HG03139 (cell line): Measurements from ENCODE around the gene CFAP92.

ENCODE experiments used
- ATAC-seq: cut with Tn5 transposase; IDR thresholded peaks from one replicate; pipeline ENCODE4 v1.9.1; 2021; ENCODE audit not compliant: unreplicated experiment

The CFAP92 gene

GRCh38 chr3:129025691-129026435, 32.0 kb upstream of the CFAP92 start:
- ATAC-seq: no peak

DNA sequence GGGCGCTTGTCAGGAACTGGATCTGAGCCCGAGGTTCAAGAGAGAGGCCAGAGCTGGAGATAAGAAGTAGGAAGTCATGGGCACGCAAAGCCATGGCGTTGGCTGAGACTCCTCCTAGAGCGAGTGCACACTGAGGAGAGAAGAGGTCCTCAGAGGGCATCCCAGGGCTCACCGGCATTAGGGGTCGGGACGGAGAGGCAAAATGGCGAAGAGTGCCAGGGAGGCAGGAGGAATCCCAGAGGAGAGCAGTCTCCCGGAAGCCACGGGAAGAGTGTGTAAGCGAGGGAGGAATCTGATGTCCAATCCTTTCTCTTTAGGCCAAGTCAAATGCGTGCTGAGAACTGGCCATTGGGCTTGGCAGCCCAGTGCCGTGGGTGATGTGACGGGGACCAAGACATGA, 31.2 kb upstream of the CFAP92 start:
- ATAC-seq: no peak

- no peak for ATAC-seq
Measured at GRCh38 chr3:129023909-129024308, 30.0 kb upstream of the CFAP92 start.

DNA sequence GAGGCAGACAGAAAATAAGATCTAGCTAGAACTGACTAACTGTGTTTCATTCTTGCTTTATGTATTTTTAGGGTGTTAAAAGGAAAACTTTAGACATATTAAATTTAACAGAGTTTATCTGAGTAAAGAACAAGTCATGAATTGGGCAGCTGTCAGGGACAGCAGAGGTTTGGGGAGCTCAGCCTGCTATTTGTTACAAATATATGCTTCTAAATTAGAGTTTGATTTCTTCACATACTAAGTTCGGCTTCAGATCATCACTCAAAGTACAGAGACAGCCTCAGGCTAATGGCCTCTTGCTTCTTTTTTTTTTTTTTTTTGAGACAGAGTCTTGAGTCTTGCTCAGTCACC, 29.1 kb upstream of the CFAP92 start:
- no peak for ATAC-seq

DNA sequence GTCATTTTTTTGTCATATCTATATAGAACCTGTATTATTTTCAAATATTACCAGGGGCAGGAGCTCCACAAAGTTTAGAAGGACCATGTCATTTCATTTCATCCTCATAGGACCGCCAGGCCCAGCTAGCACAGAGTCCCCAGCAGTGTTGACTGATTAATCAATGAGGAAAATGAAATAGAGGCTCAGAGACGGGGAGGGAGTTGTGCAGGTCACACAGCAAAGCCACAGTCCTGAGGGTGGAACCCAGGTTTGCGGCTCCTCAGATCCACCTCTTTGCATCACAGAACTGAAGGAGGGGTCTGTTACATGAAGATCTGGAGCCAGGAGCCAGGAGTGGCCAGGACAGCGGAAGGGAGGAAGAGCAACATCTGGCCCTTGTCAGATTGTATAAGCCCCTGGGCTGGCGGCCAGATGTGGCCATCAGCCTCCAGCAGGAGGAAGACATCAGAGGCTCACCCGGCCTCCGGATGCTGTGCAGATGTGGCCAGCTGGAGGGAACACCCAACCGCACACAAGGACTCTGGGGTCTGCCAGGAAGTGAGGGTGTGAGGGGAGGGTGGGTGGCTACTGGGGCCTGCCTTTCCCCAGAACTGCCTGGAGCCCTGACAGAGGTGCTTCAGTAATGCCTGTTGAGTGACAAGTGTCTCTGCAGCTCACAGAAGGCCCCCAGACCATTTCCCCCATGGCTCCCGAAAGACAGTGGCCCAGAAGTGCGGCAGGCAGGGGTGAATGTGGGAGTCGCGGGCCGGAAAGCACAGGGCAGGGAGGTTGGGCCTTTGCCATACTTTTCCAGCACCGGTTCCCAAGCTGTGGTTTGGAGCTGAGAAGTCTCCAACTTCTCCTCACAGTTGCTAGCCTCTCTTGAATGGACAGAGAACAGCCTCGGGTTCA, 28.5 kb upstream of the CFAP92 start:
- ATAC-seq: no peak

DNA sequence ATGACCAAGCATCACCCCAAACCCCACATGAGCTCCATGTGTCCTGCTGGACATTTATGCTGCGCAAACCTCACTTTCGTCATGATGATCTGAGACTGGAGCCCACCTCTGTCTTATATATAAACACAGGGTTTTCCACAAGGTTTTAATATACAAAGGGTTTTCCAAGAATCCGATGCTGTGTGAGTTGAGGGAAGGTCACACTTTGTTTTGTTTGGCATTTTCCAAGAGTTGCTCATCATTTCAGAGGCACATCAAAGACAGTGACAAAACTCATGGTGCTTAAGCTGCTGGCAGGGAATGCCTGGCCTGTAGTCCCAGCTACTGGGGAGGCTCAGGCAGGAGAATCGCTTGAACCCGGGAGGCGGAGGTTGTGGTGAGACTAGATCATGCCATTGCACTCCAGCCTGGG, 27.3 kb upstream of the CFAP92 start:
- no peak for ATAC-seq

DNA sequence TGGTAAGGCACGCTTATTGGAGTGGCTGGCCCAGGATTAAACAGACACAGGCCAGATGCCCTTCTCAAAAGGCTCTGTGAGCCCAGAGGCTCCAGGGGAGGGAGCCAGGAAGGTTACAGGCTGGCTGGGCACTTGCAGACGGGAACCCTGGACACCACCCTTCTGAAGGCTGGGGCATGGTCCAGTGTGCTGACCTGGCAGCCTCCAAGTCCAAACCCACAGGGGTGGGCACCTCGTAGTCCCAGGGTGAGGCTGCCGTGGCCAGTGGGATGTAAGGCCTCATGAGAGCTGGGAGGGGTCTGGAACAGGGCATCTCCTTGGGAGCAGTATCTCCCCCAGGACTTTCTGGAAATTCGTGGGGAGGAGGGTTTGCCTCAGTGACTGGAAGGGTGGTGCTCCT, 26.8 kb upstream of the CFAP92 start:
- no peak for ATAC-seq

DNA sequence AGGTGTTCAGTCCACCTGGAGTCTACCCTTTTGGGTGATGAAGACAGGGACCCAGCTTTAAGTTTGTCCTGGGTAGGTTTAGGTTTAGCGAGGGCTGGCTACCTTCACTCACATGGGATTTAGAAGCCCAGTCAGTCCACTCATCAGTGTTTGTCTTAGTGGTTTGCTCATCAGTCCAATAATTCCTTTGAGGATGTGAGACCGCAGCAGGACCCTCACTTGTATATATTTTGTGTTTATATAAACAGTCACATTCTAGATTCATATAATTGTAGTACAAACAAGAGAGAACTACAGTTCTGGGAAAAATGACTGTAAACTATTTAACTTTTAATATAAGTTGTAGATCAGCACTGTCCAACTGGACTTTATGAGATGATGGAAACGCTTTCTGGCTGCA, 25.4 kb upstream of the CFAP92 start:
- no peak for ATAC-seq

DNA sequence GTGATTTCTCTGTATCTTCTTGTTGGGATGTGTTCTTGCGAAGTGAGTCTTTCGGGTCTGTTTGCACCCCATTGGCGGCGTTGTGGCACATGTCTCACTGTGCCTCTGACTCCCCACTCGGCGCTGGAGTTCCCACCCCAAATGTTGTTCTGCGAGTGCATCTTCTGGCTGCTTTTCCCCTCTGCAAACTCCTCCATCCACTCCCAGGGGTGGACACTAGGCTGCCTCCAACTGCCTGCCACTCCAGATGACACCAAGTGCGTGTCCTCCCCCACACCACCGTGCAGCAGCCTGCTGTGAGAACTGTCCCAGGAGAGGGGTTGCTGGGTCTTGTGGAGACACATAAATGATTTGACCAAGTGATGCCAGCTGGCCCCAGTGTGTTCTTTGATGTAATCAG, 24.9 kb upstream of the CFAP92 start:
- no peak for ATAC-seq

- no peak for ATAC-seq
Measured at GRCh38 chr3:129018271-129018670, 24.4 kb upstream of the CFAP92 start.

- ATAC-seq: no peak
Measured at GRCh38 chr3:129017484-129017899, 23.6 kb upstream of the CFAP92 start.

DNA sequence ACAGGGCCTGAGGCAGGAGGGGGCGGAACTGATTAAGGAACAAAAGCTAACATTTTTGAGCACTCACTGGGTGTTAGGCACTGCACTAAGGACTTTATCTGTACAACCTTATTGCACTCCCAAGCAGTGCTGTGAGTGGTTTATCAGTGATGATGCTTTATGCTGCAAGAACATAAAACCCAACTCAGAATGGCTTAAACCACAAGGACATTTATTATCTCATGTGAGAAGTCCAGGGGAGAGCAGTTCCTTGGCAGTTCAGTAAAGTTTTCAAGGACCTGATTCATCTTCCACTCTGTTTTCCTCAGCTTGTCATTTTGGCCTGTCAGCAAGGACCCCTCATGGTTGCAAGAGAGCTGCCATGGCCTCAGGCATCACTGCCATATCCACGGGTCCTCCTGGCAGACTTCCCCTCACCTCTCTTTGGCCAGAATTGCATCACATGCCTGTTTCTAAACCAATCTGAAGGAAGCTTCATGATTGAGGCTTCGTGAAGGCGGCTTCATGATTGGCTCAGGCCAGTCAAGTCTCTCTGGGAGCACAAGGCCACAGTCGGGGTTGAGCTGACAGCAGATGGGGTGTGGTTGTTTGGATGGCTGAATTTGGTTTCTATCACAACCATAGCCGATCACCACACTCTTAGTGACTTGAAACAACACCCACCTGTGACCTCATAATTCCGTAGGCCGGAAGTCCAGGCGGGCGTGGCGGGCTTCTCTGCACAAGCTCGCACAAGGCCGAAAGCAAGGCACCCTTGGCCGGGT, 23.0 kb upstream of the CFAP92 start:
- ATAC-seq: no peak

- ATAC-seq: no peak
Measured at GRCh38 chr3:129016356-129016719, 22.5 kb upstream of the CFAP92 start.

- ATAC-seq: no peak
Measured at GRCh38 chr3:129015388-129016105, 21.7 kb upstream of the CFAP92 start.

DNA sequence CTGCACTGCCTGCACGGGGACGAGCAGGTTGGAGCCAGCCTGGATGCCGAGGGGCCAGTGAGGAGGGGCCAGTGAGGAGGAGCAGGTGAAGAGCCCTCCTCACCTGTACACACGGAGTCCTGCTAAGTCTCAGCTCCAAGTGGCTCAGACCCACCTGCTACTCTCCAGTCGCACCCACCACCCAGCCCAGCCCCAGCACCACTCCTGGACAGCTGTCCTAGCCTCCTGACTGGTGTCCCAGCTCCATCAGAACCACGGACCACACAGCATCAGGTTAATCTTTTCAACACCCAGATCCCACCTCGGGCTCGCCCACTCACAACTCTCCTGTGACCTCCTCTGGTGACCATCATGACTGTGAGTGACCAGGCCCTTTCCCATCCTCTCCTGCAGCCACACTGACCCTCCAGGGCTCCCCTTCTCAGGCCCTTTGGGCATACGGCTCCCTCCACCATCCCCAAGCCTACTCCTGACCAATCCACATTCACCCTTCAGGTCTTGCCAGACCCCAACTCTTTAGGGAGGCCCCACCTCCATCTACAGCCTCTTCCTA, 21.0 kb upstream of the CFAP92 start:
- no peak for ATAC-seq

DNA sequence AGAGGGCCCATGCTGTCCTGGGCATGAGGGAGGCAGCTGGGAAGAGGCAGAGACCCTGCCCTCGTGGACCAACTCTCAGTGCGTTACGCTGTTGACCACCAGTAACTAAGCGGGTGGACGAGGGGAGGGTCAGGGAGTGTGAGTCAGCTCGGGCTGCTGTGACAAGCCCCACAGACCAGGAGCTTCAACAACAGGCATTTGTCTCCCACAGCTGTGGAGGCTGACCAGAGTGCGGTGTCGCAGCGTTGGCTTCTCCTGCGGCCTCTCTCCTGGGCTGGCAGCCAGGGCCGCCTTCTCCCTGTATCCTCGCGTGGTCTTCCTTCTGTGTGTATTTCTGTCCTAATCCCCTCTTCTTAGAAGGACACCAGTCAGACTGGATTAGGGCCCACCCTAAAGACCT, 20.3 kb upstream of the CFAP92 start:
- ATAC-seq: no peak

DNA sequence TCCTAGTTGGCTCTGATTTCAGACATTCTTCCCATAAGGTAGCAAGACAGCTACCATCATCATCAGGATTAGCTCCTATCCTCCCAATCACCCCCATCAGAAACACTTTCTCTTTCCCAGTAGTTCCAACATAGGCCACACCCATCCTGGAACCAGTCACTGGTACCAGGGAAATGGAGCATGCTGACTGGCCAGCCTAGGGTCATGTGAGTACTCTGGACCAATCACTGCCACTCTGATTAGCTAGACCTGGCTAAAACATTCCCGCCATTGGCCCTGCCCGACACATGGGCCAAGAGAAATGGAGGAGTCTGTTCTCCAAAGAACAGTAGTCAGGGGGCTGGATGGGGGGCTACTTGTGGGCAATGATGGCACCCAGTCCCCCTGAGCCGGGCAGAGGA, 19.6 kb upstream of the CFAP92 start:
- ATAC-seq: no peak

DNA sequence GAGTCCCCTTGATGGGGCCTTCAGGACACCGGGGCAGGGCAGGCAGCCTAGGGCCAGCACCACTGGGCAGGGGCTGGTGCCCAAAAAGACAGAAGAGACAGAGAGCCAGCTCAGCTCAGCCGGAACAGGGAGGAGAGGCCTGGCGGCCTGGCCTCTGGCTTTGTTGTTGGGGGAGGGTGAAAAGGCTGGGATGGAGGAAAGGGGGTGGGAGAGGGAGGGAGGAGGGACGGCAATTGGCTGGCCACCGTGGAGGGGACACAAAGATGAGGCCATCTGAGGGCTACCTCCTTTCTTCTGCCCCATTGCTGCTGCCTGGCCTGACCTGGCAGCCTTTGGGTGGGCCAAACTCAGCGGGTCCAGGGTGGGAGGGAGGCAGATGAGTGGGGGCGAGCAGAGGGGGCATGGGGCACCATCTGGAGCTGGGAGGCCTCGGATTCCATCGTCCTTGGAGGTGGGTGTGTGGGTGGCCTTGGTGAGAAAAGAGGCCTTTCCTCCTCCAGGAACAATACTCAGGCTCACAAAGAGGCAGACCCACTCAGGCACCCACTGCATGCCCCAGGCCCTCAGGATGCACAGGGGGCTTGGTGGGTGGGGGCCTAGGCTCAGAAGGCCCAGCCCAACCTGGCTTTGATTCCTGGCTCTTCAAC, 16.6 kb upstream of the CFAP92 start:
- no peak for ATAC-seq

GRCh38 chr3:129009266-129009665, 15.4 kb upstream of the CFAP92 start:
- no peak for ATAC-seq

GRCh38 chr3:129007792-129008191, 13.9 kb upstream of the CFAP92 start:
- no peak for ATAC-seq
